NCI-H187 treated with DMSO at 0.1 percent for 48 hours (cell line): Measurements from ENCODE around the gene KLHL20.
"Not testable (repeated sequence)": the region's sequence is repeated elsewhere in the genome, so short reads cannot be mapped to it uniquely, and the experiment has no call there.

ENCODE experiments used
- DNase-seq: peaks from one replicate; lab custom pipeline; 2025; lab: John Stamatoyannopoulos, UW

KLHL20 gene, protein sequence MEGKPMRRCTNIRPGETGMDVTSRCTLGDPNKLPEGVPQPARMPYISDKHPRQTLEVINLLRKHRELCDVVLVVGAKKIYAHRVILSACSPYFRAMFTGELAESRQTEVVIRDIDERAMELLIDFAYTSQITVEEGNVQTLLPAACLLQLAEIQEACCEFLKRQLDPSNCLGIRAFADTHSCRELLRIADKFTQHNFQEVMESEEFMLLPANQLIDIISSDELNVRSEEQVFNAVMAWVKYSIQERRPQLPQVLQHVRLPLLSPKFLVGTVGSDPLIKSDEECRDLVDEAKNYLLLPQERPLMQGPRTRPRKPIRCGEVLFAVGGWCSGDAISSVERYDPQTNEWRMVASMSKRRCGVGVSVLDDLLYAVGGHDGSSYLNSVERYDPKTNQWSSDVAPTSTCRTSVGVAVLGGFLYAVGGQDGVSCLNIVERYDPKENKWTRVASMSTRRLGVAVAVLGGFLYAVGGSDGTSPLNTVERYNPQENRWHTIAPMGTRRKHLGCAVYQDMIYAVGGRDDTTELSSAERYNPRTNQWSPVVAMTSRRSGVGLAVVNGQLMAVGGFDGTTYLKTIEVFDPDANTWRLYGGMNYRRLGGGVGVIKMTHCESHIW

DNA sequence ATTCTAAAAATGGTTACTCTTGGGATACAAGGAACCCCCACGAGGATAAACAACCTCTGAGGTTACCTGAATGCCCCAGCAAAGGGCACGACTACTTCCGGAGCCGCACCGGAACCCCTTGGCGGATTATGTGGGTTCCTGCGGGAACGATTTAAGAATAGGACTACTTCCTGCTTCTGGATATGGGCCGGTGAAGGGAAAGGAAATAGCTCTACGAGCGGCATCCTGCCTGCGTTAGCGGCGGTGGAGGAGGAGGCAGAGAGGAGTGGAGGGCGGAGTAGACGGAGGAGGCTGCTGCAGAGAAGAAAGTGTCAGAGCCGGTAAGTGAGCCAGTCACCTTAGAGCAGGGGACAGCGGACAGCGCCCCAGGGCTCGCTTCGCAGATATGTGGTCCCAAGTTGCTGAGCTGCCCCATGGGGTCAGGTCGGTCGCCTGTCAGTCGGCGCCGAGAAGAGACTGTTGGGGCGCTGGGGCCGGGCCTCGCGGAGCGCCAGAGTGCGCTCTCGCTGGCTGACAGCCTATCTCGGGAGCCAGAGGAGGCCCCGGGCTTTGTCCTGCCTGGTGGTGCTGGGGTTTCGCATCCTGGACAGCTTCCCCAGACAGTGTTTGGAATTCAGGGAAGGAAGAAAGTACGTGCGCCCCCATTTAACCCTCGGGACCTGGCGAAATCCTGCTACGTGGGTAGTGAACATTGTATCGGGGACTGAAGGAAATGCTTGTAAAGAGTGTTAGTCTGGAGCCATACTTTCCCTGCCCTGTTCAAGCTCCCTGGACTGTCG, at the start of gene KLHL20:
TSS of gene KLHL20 (plus strand) at position 223 of the 779 bp plus-strand sequence. CDS start 1,063 bp downstream, outside the sequence.
- peak; percentile 81 for DNase-seq

DNA sequence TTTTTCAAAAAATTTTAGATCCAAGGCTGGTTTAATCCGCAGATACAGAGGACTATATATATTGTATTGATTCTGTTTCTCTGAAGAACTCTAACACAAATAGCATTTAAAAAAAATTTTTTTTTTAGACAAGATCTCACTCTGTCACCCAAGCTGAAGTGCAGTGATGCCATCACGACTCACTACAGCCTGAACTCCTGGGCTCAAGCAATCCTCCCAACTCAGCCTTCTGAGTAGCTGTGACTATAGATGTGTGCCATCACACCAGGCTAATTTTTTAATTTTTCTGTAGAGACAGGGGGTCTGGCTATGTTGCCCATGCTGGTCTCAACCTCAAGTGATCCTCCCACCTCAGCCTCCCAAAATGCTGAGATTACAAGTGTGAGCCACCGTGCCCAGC, 48.1 kb upstream of the KLHL20 start:
- DNase-seq = no peak

DNA sequence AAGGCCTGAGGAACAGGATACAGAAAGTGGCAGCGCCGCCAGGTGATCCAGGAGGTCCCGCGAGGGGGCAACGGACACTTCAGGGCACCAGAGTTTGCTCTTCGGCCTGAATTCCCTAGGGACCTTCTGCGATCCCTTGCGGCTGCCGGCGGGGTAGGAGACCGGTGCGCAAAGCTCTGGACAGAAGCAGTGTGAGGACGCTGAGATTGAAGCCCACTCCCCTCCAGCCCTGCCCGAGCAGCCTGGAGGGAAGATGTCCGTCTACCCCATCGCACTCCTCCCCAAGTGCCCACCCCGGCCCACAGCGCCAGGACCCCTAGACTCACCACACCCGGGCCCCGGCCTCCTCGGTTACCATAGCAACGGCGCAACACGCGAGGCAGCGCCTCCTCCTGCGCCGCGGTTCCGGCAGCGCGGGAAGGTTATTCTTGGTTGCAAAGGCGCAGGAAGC, 45.3 kb upstream of the KLHL20 start, which contains the start of gene ANKRD45:
TSS of gene ANKRD45 (minus strand) at position 361 of the 451 bp plus-strand sequence. CDS start 10,433 bp downstream, outside the sequence.
- DNase-seq = no peak

DNA sequence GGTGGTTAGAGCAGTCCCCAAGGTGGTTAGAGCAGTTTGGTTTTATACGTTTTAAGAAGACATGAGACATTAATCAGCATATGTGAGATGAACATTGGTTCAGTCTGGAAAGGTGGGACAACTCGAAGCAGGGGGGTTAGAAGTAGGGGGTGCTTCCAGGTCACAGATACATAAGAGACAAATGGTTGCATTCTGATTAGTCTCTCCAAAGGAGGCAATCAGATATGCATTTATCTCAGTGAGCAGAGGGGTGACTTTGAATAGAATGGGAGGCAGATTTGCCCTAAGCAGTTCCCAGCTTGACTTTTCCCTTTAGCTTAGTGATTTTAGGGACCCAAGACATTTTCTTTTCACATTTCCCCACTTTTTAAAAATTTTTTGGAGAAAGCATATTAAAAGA, 40.3 kb upstream of the KLHL20 start:
- not testable (repeated sequence) for DNase-seq

DNA sequence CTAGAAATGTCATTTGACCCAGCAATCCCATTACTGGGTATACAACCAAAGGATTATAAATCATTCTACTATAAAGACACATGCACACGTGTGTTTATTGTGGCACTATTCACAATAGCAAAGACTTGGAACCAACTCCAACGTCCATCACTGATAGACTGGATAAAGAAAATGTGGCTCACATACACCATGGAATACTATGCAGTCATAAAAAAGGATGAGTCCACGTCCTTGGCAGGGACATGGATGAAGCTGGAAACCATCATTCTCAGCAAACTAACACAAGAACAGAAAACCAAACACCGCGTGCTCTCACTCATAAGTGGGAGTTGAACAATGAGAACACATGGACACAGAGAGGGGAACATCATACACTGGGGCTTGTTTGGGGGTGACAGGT, 34.6 kb upstream of the KLHL20 start:
- DNase-seq = not testable (repeated sequence)

DNA sequence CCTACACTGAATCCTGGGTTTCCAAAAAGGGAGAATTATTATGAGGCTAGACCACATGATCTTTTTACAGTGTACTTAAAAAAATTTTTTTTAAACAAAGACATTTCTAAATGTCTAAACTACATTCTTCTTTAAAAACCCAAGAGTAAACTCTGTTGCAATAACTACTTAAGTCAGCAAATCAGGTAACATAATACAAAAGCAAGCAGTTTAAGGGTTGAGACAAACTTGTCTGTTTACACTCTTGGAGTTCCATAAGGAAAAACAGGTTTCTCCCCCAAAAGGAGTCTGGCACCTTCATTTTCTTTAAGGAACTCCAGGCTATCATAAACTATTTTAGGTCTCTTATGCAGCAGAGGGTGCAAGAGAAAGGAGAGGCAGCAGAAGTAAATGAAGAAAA, 32.6 kb upstream of the KLHL20 start:
- DNase-seq = no peak

DNA sequence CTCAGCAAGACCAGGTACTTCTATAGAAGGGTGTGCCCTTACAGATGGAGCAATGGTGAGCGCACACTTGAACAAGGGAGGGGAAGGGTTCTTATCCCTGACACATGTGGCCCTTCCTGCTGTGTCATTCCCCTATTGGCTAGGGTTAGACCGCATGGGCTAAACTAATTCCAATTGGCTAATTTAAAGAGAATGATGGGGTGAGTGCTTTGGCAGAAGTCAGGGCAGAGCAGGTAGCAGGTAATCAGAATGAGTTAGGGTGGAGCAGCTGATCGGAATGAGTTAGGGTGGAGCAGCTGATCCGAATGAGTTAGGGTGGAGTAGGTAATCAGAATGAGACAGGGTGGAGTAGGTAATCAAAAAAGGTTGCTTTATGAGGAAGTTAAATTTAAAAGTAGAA, 30.9 kb upstream of the KLHL20 start:
- not testable (repeated sequence) for DNase-seq

DNA sequence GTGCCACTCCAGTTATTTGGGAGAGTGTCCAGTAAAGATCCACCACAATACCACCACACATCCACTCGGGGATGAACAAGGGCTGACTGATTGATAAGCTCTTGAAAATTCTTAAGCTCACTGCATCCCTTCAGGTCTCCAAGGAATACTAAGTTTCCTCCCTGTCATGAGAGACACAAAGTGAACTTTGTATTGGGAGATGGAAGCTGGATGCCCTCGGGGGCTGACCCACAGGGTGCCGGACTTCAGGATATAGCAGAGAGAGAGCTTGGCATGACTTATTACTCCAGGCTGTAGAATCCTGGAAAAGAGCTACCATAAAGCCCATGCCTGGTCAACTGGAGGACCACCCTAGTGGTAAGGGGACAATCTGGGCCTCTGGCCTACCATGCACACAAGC, 29.7 kb upstream of the KLHL20 start:
- DNase-seq = not testable (repeated sequence)

DNA sequence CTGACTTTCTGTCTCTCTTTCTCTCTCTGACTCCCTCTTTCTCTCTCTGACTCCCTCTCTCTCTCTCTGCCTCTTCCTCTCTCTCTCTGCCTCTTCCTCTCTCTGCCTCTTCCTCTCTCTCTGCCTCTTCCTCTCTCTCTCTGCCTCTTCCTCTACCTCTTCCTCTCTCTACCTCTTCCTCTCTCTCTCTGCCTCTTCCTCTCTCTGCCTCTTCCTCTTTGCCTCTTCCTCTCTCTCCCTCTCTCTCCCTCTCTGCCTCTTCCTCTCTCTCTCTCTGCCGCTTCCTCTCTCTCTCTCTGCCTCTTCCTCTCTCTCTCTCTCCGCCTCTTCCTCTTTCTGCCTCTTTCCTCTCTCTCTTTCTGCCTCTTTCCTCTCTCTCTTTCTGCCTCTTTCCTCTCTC, 26.5 kb upstream of the KLHL20 start:
- DNase-seq = no peak

DNA sequence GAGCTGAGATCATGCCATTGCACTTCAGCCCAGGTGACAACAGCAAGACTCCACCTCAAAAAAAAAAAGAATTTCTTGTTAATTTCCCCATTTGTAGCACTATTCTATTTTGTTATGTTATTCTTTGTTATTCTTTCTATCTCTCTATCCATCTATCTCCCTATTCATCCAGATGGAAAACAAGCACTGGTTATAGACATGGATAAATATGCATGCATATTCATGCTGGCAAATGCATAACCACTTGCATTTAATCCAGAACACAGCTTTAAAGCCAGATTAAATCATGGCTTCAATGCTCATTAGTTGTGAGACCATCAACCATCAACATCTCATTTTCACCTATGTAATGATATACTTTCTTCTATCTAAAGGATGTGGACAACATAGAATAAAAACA, 21.5 kb upstream of the KLHL20 start:
- no peak for DNase-seq

DNA sequence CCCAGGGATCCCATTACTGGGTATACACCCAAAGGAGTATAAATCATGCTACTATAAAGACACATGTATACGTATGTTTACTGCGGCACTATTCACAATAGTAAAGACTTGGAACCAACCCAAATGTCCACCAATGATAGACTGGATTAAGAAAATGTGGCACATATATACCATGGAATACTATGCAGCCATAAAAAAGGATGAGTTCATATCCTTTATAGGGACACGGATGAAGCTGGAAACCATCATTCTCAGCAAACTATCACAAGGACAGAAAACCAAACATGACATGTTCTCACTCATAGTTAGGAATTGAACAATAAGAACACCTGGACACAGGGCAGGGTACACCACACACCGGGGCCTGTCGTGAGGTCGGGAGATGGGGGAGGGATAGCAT, 13.5 kb upstream of the KLHL20 start:
- DNase-seq = not testable (repeated sequence)

DNA sequence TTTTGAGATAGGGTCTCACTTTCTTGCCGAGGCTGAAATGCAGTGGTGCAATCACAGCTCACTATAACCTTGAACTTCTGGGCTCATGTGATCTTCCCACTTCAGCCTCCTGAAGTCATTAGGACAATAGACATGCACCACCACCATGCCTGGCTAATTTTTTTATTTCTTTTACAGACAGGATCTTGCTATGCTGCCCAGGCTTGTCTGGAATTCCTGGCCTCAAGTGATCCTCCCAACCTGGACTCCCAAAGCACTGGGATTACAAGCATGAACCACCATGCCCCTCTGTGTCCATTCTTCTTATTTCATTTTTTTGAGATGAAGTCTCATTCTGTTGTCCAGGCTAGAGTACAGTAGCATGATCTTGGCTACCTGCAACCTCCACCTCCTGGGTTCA, 12.0 kb upstream of the KLHL20 start:
- DNase-seq = no peak

DNA sequence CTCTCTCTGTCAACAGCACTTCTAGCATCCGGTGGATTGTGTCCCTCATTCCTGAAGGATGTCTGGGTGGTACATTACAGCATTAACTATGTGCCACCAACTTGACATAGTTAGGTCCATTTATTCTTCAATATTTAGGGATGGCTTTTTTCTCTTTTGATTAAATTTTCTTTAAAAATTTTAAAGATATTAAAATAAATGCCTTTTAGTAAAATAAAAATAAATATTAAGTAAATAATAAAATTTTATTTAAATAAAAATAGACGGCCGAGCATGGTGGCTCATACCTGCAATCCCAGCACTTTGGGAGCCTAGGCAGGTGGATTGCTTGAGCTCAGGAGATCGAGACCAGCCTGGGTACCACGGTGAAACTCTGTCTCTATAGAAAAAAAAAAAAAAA, 9.7 kb upstream of the KLHL20 start:
- no peak for DNase-seq

DNA sequence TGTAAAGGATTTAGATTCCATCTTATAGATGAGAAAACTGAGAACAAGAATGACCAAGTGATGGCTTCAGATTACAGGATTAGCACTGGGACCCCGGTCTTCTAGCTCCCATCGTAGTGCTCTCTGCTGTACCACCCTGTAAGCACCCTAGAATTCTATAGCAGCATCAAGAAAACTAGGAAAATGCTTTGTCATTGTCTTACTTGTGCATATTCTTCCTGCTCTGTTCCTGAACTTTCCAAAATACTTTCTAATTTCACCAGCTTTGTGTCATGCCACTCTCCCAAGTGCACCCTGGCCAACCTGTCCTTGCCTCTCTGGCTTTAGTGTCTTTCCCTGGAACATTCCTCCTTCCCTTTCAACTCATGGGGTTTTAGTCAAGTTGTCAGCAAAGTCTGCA, 6.0 kb upstream of the KLHL20 start:
- DNase-seq = no peak

DNA sequence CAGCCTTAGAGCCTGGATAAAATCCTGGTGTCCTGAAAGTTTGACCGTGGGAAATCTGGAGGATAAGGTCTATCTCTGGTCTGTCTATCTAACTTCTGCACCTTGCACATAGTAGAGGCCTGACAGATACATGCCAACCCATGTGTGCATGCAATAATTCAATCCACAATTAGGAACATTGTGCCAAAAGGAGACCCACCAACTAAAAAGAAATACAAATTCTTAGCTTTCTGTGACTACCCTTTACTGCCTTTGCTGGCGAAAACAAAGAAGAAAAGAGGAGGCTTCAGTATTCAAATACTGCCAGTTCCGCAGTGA, 381 bp upstream of the KLHL20 start:
- no peak for DNase-seq

DNA sequence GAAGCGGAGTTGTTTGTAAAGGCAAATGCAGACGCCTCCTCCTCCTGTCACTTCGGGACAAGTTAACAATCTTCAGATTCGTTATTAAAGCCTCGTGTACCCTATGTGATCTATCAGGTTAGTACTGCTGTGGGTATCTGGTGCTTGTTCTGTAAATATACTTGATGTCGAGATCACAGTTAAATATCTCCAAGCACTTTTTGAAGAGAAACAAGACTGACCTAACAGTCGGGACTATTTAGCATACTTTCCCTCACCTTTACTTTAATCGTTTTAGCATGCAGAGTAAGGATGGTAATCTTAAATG, 710 bp downstream of the KLHL20 start:
- no peak for DNase-seq

DNA sequence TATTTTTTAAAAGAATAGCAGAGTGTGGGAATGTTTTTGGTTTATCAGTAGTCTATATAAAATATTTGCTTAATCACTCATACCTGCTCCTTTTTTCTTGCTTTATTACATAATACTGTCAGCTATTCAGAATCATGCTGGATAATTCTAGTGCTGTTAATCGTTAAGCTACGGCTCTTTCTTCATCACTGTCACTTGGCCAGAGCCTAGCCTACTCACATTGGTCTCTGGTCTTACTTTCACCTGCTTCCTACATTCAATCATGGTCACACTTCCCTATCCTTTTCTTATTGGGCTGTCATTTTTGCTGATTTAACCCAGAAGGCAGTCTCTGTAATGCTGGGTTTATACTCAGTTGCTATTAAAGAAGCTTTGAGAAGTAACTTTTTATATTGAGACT, 2.5 kb downstream of the KLHL20 start:
- DNase-seq = no peak

DNA sequence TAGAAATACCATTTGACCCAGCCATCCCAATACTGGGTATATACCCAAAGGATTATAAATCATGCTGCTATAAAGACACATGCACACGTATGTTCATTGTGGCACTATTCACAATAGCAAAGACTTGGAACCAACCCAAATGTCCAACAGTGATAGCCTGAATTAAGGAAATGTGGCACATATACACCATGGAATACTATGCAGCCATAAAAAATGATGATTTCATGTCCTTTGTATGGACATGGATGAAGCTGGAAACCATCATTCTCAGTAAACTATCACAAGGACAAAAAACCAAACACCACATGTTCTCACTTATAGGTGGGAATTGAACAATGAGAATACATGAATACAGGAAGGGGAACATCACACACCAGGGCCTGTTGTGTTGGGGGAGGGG, 16.6 kb downstream of the KLHL20 start:
- DNase-seq = not testable (repeated sequence)

DNA sequence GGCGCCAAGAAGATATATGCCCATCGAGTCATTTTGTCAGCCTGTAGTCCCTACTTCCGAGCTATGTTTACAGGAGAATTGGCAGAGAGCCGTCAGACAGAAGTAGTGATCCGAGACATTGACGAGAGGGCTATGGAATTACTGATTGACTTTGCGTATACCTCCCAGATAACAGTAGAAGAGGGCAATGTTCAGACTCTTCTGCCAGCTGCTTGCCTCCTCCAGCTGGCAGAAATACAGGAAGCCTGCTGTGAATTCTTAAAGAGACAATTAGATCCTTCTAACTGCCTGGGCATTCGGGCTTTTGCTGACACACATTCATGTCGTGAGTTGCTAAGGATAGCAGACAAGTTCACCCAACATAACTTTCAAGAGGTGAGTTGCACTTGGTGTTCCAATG, 19.1 kb downstream of the KLHL20 start:
- DNase-seq = no peak

DNA sequence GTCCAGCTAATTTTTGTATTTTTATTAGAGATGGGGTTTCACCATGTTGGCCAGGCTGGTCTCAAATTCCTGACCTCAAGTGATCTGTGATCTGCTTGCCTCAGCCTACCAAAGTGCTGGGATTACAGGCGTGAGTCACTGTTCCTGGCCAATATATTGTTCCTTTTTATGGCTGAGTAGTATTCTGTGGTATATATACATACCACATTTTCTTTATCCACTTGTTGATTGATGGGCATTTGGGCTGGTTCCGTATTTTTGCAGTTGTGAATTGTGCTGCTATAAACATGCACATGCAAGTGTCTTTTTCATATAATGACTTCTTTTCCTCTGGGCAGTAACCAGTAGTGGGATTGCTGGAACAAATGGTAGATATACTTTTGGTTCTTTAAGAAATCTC, 21.3 kb downstream of the KLHL20 start:
- DNase-seq = not testable (repeated sequence)

DNA sequence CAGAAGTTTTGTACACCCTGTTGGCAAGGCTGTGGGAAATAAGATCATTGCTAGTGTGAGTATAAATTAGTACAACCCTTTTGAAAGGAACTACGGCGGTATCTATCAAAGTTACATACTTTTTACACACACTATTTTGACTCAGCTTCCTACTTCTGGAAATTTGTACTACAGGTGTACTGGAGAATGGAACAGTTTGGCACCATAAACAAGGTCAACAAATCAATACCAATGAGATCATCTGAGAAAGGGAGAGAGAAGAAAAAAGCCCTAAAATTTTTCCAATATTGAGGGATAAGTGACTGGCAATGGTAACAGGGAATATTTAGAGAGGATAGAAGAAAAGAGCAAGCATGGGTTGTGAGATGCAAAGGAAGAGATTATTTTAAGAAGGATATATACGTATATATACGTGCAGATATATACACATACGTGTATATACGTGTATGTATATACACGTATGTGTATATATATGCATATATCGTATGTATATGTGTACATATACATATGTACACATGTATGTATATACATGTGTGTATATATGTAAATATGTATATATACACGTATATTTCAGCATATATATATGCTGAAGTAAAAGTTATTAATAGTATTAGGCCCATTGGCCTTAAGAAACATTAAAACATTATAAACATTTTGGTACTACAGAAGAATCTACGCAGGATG, 27.6 kb downstream of the KLHL20 start:
- no peak for DNase-seq

DNA sequence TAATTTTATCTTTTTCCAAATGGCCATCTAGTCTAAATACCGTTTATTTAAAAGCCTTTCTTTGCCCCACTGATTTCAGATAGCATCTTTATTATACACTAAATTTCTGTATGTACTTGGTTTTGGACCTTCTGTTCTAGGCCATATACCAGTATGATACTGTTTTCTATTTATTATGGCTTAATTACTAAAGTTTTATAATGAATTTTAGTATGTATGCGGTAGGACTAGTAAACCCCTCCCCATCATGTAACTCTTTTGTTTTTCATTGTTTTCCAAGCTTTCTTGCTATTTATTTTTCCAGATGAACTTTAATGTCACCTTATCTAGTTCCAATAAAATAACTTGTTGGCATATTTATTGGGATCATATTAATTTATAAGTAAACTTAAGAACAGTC, 29.9 kb downstream of the KLHL20 start:
- DNase-seq = no peak
